ENCODE results near the gene PPIF.

Gene PPIF

GRCh38 chr10:79387974-79388850 lies 40.9 kb downstream of the PPIF start:
- no peak for DNase-seq (ENCODE audit: low spot score)

GRCh38 chr10:79390057-79390456 lies 42.8 kb downstream of the PPIF start:
- DNase-seq (ENCODE audit: low spot score) = no peak

GRCh38 chr10:79390551-79391229 lies 43.4 kb downstream of the PPIF start:
- no peak for DNase-seq (ENCODE audit: low spot score)

GRCh38 chr10:79391231-79392019 lies 44.2 kb downstream of the PPIF start:
- DNase-seq (ENCODE audit: low spot score) = no peak

- no peak for DNase-seq (ENCODE audit: low spot score)
Observed at GRCh38 chr10:79392020-79392398, 44.7 kb downstream of the PPIF start.

GRCh38 chr10:79392506-79393176 lies 45.4 kb downstream of the PPIF start:
- DNase-seq (ENCODE audit: low spot score) = no peak

- DNase-seq (ENCODE audit: low spot score) = no peak
Observed at GRCh38 chr10:79393221-79393923, 46.1 kb downstream of the PPIF start.

GRCh38 chr10:79393924-79394610 lies 46.8 kb downstream of the PPIF start:
- no peak for DNase-seq (ENCODE audit: low spot score)

- no peak for DNase-seq (ENCODE audit: low spot score)
Observed at GRCh38 chr10:79394664-79395063, 47.4 kb downstream of the PPIF start.

- DNase-seq (ENCODE audit: low spot score) = no peak
Observed at GRCh38 chr10:79396520-79396919, 49.3 kb downstream of the PPIF start.

- DNase-seq (ENCODE audit: low spot score) = no peak
Observed at GRCh38 chr10:79397051-79397450, 49.8 kb downstream of the PPIF start.

GRCh38 chr10:79397575-79398303 lies 50.5 kb downstream of the PPIF start:
- no peak for DNase-seq (ENCODE audit: low spot score)

GRCh38 chr10:79398642-79399041 lies 51.4 kb downstream of the PPIF start:
- DNase-seq (ENCODE audit: low spot score) = no peak

- peak; percentile 74 for DNase-seq (ENCODE audit: low spot score)
Observed at GRCh38 chr10:79399223-79399831, 52.1 kb downstream of the PPIF start.

GRCh38 chr10:79400146-79401004 lies 53.1 kb downstream of the PPIF start:
- DNase-seq (ENCODE audit: low spot score) = peak; percentile 36

GRCh38 chr10:79401015-79401921 lies 54.0 kb downstream of the PPIF start:
- no peak for DNase-seq (ENCODE audit: low spot score)

- no peak for DNase-seq (ENCODE audit: low spot score)
Observed at GRCh38 chr10:79402625-79402946, 55.3 kb downstream of the PPIF start.

- no peak for DNase-seq (ENCODE audit: low spot score)
Observed at GRCh38 chr10:79402951-79403350, 55.7 kb downstream of the PPIF start.

Data from kidney tubule cell (primary cell).